ENCODE measurements around the gene IL1R2.

The IL1R2 gene

DNA sequence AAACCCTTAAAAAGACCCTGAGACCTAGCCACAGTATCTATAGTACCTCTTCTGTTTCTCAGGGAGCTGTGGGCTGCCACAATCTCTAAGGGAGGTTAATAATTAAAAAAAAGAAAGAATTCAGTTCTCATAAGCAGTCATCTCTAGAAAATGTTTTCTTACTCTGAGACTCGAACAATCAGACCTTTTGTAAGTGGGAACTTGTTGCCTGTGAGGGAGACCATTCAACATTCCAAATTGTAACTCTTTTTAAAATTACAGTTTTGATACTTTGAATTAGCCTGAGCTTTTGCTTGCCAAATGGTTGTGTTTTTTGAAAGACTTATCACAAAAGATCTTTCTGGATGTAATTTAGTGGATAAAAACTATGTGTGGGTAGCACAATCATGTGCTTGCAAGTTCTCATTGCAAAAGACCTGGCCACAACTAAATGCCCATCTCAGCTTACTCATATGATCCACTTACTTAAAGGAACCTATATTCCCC, 33.3 kb downstream of the IL1R2 start:
- Histone ChIP-seq H2AK5ac (ENCODE audit: low read depth, low read length) (no peak overlapping the region), H3K4ac (ENCODE audit: low read length) (no peak overlapping the region), H3K27me3 (ENCODE audit: control insufficient read depth in 3 of 3, insufficient read depth in 3 of 3, low read depth in 1 of 3, low read length in 3 of 3) (no peaks in the 10 kb centered on the region), H3K4me1 (ENCODE audit: control insufficient read depth in 2 of 2, insufficient read depth in 1 of 2, low read depth in 1 of 2, low read length in 2 of 2) (no peaks in the 10 kb centered on the region), H2BK12ac (ENCODE audit: low read length) (no peak overlapping the region), H3K23ac (ENCODE audit: low read depth, low read length, poor library complexity) (no peak overlapping the region), H3K14ac (ENCODE audit: low read length) (no peak overlapping the region), H3K9ac (ENCODE audit: low read depth, low read length, poor library complexity) (no peak overlapping the region), H3K27ac (replicated peaks; ENCODE audit: low read length) (no peak overlapping the region), H3K9me3 (replicated peaks in 1 of 2; ENCODE audit: control insufficient read depth in 2 of 2, insufficient read depth in 1 of 2, low read depth in 1 of 2, low read length in 2 of 2) (no peaks in the 10 kb centered on the region), H3K18ac (ENCODE audit: low read length) (no peak overlapping the region), H3K4me2 (ENCODE audit: insufficient read depth, low read length, poor library complexity, severe bottlenecking) (no peak overlapping the region), H4K91ac (ENCODE audit: low read depth, low read length, poor library complexity) (no peak overlapping the region), H2BK120ac (ENCODE audit: low read depth, low read length) (no peak overlapping the region), H3K36me3 (replicated peaks in 1 of 2; ENCODE audit: control insufficient read depth in 2 of 2, insufficient read depth in 2 of 2, low read length in 2 of 2) (no peaks in the 10 kb centered on the region), H2BK15ac (ENCODE audit: low read length) (no peak overlapping the region), H2BK5ac (ENCODE audit: low read length) (no peak overlapping the region), H3K4me3 (ENCODE audit: low read length in 2 of 2) (no peak overlapping the region), H3K79me1 (ENCODE audit: low read depth, low read length) (no peaks in the 10 kb centered on the region), H2AFZ (ENCODE audit: low read length) (no peak overlapping the region), H4K8ac (ENCODE audit: low read depth, low read length) (no peak overlapping the region)
- DNase-seq (ENCODE audit: low spot score), result no peak
- no CpG with 5 or more reads among the region's 1 CpG for WGBS, 2 donors (ENCODE audit: extremely low coverage in 2 of 2, insufficient read length in 2 of 2, insufficient replicate concordance in 1 of 2)

DNA sequence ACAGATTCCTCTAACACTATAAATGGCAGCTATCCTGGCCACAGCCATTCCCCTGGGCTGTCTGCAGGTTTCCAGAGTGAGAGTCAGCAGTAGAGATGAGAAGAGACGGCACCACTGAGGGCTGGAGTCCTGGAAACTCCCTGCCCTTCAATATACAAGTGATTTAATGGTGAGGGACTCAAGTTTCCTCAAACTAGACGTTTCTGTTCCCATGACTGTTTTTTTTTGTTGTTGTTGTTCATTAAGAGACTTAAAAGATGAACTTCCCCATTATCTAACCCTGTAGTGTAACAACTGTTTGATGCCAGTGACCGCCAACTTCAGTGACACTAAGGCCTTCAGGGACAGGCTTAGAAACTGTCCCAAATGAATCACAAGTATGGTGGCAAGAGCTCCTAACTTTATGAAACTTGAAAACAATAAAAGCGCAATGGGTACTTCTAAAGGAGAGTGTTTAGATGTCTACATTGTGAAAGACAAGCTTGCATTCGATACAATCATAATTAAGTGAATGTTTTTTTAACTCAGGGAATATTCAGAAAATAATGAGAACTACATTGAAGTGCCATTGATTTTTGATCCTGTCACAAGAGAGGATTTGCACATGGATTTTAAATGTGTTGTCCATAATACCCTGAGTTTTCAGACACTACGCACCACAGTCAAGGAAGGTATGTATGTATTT, 34.0 kb downstream of the IL1R2 start:
- Histone ChIP-seq H3K36me3 (replicated peaks in 1 of 2; ENCODE audit: control insufficient read depth in 2 of 2, insufficient read depth in 2 of 2, low read length in 2 of 2) (no peaks in the 10 kb centered on the region), H2BK12ac (ENCODE audit: low read length) (no peak overlapping the region), H3K18ac (ENCODE audit: low read length) (no peak overlapping the region), H2BK120ac (ENCODE audit: low read depth, low read length) (no peak overlapping the region), H4K91ac (ENCODE audit: low read depth, low read length, poor library complexity) (no peak overlapping the region), H3K4ac (ENCODE audit: low read length) (no peak overlapping the region), H3K23ac (ENCODE audit: low read depth, low read length, poor library complexity) (no peak overlapping the region), H3K27me3 (ENCODE audit: control insufficient read depth in 3 of 3, insufficient read depth in 3 of 3, low read depth in 1 of 3, low read length in 3 of 3) (no peaks in the 10 kb centered on the region), H3K4me3 (ENCODE audit: low read length in 2 of 2) (no peak overlapping the region), H2AK5ac (ENCODE audit: low read depth, low read length) (no peak overlapping the region), H3K9me3 (replicated peaks in 1 of 2; ENCODE audit: control insufficient read depth in 2 of 2, insufficient read depth in 1 of 2, low read depth in 1 of 2, low read length in 2 of 2) (no peaks in the 10 kb centered on the region), H3K9ac (ENCODE audit: low read depth, low read length, poor library complexity) (no peak overlapping the region), H2BK15ac (ENCODE audit: low read length) (no peak overlapping the region), H2BK5ac (ENCODE audit: low read length) (no peak overlapping the region), H3K4me1 (ENCODE audit: control insufficient read depth in 2 of 2, insufficient read depth in 1 of 2, low read depth in 1 of 2, low read length in 2 of 2) (no peaks in the 10 kb centered on the region), H3K27ac (replicated peaks; ENCODE audit: low read length) (no peak overlapping the region), H3K79me1 (ENCODE audit: low read depth, low read length) (no peaks in the 10 kb centered on the region), H3K4me2 (ENCODE audit: insufficient read depth, low read length, poor library complexity, severe bottlenecking) (no peak overlapping the region), H4K8ac (ENCODE audit: low read depth, low read length) (no peak overlapping the region), H2AFZ (ENCODE audit: low read length) (no peak overlapping the region), H3K14ac (ENCODE audit: low read length) (no peak overlapping the region)
- no CpG with 5 or more reads among the region's 6 CpGs for WGBS, 2 donors (ENCODE audit: extremely low coverage in 2 of 2, insufficient read length in 2 of 2, insufficient replicate concordance in 1 of 2)
- DNase-seq (ENCODE audit: low spot score), result no peak

DNA sequence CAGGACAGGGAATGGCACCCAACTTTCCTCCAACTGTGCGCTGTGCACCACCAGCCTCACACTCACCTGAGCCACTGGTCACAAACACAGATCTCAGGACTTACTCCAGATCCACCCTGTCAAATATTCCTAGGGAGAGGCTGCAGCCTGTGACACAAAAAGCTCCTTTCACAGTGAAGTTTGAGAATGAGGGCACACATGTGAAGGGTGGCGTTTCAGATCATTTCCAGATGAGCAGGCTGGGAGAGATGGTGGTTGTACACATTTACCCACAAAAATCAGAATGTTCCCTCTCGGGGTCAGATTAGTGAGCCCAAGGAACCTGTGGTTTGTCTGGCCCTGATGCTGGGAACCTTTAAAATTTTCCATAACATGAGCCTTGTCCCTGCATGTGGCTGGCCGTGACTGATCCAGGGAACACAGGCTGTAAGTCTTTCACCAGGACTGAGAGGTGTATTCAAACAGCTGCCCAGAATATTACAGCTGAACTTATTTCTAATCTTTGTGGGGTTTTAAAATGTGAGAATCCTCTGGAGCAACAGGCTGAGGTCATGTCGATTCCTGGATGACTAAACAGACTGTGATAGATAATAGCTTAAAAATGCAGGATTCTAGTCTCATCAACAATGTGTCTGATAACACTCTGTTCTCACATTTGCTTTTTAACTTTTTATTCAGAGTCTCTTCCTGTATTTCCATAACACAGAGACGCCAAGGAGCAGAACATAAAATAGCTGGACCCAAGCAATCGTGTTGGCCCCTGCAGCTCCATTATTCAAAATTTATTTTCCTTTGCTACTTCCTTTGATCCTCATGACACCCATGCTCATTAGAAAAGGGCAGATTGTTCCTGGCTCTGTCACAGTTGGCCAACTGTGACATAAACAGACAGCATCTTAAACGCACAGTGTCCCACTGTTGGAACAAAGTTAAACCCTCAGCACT, 35.5 kb downstream of the IL1R2 start:
- no peak overlapping the region for H3K18ac ChIP-seq (ENCODE audit: low read length)
- no peaks in the 10 kb centered on the region for H3K4me1 ChIP-seq (ENCODE audit: control insufficient read depth in 2 of 2, insufficient read depth in 1 of 2, low read depth in 1 of 2, low read length in 2 of 2)
- whole genome bisulfite sequencing, 2 donors (ENCODE audit: extremely low coverage in 2 of 2, insufficient read length in 2 of 2, insufficient replicate concordance in 1 of 2), result no CpG with 5 or more reads among the region's 8 CpGs

DNA sequence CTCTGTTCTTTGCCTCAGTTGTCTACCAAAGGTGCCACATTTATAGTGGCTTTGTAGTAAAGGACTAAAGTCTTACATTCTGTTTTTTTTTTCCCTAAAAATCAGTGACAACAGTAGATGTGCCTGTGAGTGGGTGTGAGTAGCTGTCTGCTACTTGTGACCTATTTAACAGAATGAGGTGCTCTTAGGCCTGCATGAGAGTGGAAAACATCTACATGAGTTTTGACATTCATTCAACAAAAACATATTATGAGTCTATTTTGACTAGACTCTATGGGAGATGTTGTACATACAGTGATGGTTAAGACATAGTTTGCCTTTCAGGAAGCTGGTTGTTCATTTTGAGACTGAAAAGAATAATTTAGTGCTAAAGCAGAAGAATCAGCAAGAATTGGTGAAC, 36.7 kb downstream of the IL1R2 start:
- H2AK5ac ChIP-seq (ENCODE audit: low read depth, low read length), result no peak overlapping the region
- no peak overlapping the region for H3K27ac ChIP-seq (replicated peaks; ENCODE audit: low read length)
- no peaks in the 10 kb centered on the region for H3K27me3 ChIP-seq (ENCODE audit: control insufficient read depth in 3 of 3, insufficient read depth in 3 of 3, low read depth in 1 of 3, low read length in 3 of 3)
- H3K23ac ChIP-seq (ENCODE audit: low read depth, low read length, poor library complexity), result no peak overlapping the region
- H3K4me2 ChIP-seq (ENCODE audit: insufficient read depth, low read length, poor library complexity, severe bottlenecking), result no peak overlapping the region
- no peak overlapping the region for H3K14ac ChIP-seq (ENCODE audit: low read length)
- H3K9ac ChIP-seq (ENCODE audit: low read depth, low read length, poor library complexity), result no peak overlapping the region
- no peak overlapping the region for H2BK120ac ChIP-seq (ENCODE audit: low read depth, low read length)
- no peaks in the 10 kb centered on the region for H3K79me1 ChIP-seq (ENCODE audit: low read depth, low read length)
- DNase-seq (ENCODE audit: low spot score), result no peak
- no peak overlapping the region for H2BK15ac ChIP-seq (ENCODE audit: low read length)
- H3K4me3 ChIP-seq (ENCODE audit: low read length in 2 of 2), result no peak overlapping the region
- H3K9me3 ChIP-seq (replicated peaks in 1 of 2; ENCODE audit: control insufficient read depth in 2 of 2, insufficient read depth in 1 of 2, low read depth in 1 of 2, low read length in 2 of 2), result no peaks in the 10 kb centered on the region
- no peak overlapping the region for H3K18ac ChIP-seq (ENCODE audit: low read length)
- H3K4ac ChIP-seq (ENCODE audit: low read length), result no peak overlapping the region
- H3K36me3 ChIP-seq (replicated peaks in 1 of 2; ENCODE audit: control insufficient read depth in 2 of 2, insufficient read depth in 2 of 2, low read length in 2 of 2), result no peaks in the 10 kb centered on the region
- H4K91ac ChIP-seq (ENCODE audit: low read depth, low read length, poor library complexity), result no peak overlapping the region
- no peak overlapping the region for H2BK12ac ChIP-seq (ENCODE audit: low read length)
- no peaks in the 10 kb centered on the region for H3K4me1 ChIP-seq (ENCODE audit: control insufficient read depth in 2 of 2, insufficient read depth in 1 of 2, low read depth in 1 of 2, low read length in 2 of 2)
- H2BK5ac ChIP-seq (ENCODE audit: low read length), result no peak overlapping the region
- no peak overlapping the region for H2AFZ ChIP-seq (ENCODE audit: low read length)
- no peak overlapping the region for H4K8ac ChIP-seq (ENCODE audit: low read depth, low read length)

More for the DNA sequence above, 35.5 kb downstream of the IL1R2 start:
- H2BK12ac ChIP-seq (ENCODE audit: low read length), result no peak overlapping the region
- H2BK15ac ChIP-seq (ENCODE audit: low read length), result no peak overlapping the region
- no peak overlapping the region for H2BK5ac ChIP-seq (ENCODE audit: low read length)
- no peak overlapping the region for H4K91ac ChIP-seq (ENCODE audit: low read depth, low read length, poor library complexity)
- no peak overlapping the region for H3K4me2 ChIP-seq (ENCODE audit: insufficient read depth, low read length, poor library complexity, severe bottlenecking)
- H3K9ac ChIP-seq (ENCODE audit: low read depth, low read length, poor library complexity), result no peak overlapping the region
- no peaks in the 10 kb centered on the region for H3K79me1 ChIP-seq (ENCODE audit: low read depth, low read length)
- no peak overlapping the region for H3K14ac ChIP-seq (ENCODE audit: low read length)
- H3K9me3 ChIP-seq (replicated peaks in 1 of 2; ENCODE audit: control insufficient read depth in 2 of 2, insufficient read depth in 1 of 2, low read depth in 1 of 2, low read length in 2 of 2), result no peaks in the 10 kb centered on the region
- H2AK5ac ChIP-seq (ENCODE audit: low read depth, low read length), result no peak overlapping the region
- H3K23ac ChIP-seq (ENCODE audit: low read depth, low read length, poor library complexity), result no peak overlapping the region
- no peaks in the 10 kb centered on the region for H3K27me3 ChIP-seq (ENCODE audit: control insufficient read depth in 3 of 3, insufficient read depth in 3 of 3, low read depth in 1 of 3, low read length in 3 of 3)
- H2BK120ac ChIP-seq (ENCODE audit: low read depth, low read length), result no peak overlapping the region
- H3K4me3 ChIP-seq (ENCODE audit: low read length in 2 of 2), result no peak overlapping the region
- H3K36me3 ChIP-seq (replicated peaks in 1 of 2; ENCODE audit: control insufficient read depth in 2 of 2, insufficient read depth in 2 of 2, low read length in 2 of 2), result no peaks in the 10 kb centered on the region
- no peak for DNase-seq (ENCODE audit: low spot score)
- no peak overlapping the region for H3K4ac ChIP-seq (ENCODE audit: low read length)
- no peak overlapping the region for H2AFZ ChIP-seq (ENCODE audit: low read length)
- no peak overlapping the region for H4K8ac ChIP-seq (ENCODE audit: low read depth, low read length)
- no peak overlapping the region for H3K27ac ChIP-seq (replicated peaks; ENCODE audit: low read length)
